DND-41 (cell line): ENCODE results near the gene CDH20.

Experiments
- ATAC-seq: fragments of 200-7000 bp; cut with Tn5 transposase; 3 replicates; pipeline ENCODE4 v1.9.1; 2021; ENCODE audit warnings: low read depth; ENCODE audit not compliant: insufficient read depth
- DNase-seq: peaks from one replicate; pipeline ENCODE4 v3.0.0-alpha.2; 2020
- H2AFZ ChIP-seq: 2 replicates; pipeline ENCODE4 v1.6.0; 2012; ENCODE audit warnings: low read depth, low read length
- H3K27ac ChIP-seq: 2 replicates; pipeline ENCODE4 v1.5.1; 2012; ENCODE audit warnings: low read length, inconsistent platforms
- H3K27me3 ChIP-seq: fragments of 200-600 bp; sonication (generic); 2 replicates; pipeline ENCODE4 v1.6.0; 2012; ENCODE audit warnings: low read length, mild to moderate bottlenecking, inconsistent platforms; ENCODE audit not compliant: insufficient read depth, poor library complexity
- H3K36me3 ChIP-seq: 2 replicates; pipeline ENCODE4 v1.5.1; 2012; ENCODE audit warnings: low read length, inconsistent platforms; ENCODE audit not compliant: insufficient read depth
- H3K4me1 ChIP-seq: 2 replicates; pipeline ENCODE4 v1.5.1; 2012; ENCODE audit warnings: mild to moderate bottlenecking, low read length; ENCODE audit not compliant: insufficient read depth
- H3K4me2 ChIP-seq: 2 replicates; pipeline ENCODE4 v1.6.0; 2012; ENCODE audit warnings: mild to moderate bottlenecking, moderate library complexity, low read length, inconsistent platforms; ENCODE audit not compliant: insufficient read depth
- H3K4me3 ChIP-seq, 2 experiments: fragments of 200-600 bp in 1 of 2; shearing (Covaris generic) in 1 of 2; 2 replicates each; pipeline ENCODE4 v1.5.1; 2012 to 2016; ENCODE audit warnings: inconsistent platforms in 2 of 2, low read length in 2 of 2, mild to moderate bottlenecking in 2 of 2, low read depth in 1 of 2, moderate library complexity in 1 of 2
- H3K79me2 ChIP-seq: 2 replicates; pipeline ENCODE4 v1.6.0; 2012; ENCODE audit warnings: low read length, inconsistent platforms; ENCODE audit not compliant: insufficient read depth
- H3K9ac ChIP-seq: 2 replicates; pipeline ENCODE4 v1.6.0; 2012; ENCODE audit warnings: low read depth, mild to moderate bottlenecking, inconsistent platforms, low read length, moderate library complexity
- H3K9me3 ChIP-seq: 2 replicates; pipeline ENCODE4 v1.5.1; 2012; ENCODE audit warnings: low read length, moderate library complexity, mild to moderate bottlenecking, inconsistent platforms; ENCODE audit not compliant: insufficient read depth, severe bottlenecking
- H4K20me1 ChIP-seq: 2 replicates; pipeline ENCODE4 v1.6.0; 2012; ENCODE audit warnings: low read length; ENCODE audit not compliant: insufficient read depth
- CTCF ChIP-seq: IDR thresholded peaks from 2 replicates; pipeline ENCODE4 v1.5.1; 2012; ENCODE audit warnings: borderline replicate concordance, low read length, moderate library complexity, mild to moderate bottlenecking; ENCODE audit not compliant: poor library complexity, severe bottlenecking; ENCODE audit errors: extremely low read depth
- EZH2 ChIP-seq: IDR thresholded peaks from 3 replicates; pipeline ENCODE4 v1.6.1; 2012; ENCODE audit warnings: borderline replicate concordance, low read depth, mild to moderate bottlenecking, moderate library complexity, low read length, inconsistent platforms; ENCODE audit not compliant: severe bottlenecking

Gene CDH20

GRCh38 chr18:61474341-61474740 lies 141.1 kb downstream of the CDH20 start:
- H3K9me3 ChIP-seq = no peaks in the 10 kb centered on the region
- no peak overlapping the region for H3K4me2 ChIP-seq
- no peaks in the 10 kb centered on the region for H4K20me1 ChIP-seq
- H3K4me1 ChIP-seq = no peaks in the 10 kb centered on the region
- no peak overlapping the region for H3K9ac ChIP-seq
- ATAC-seq (no peak), DNase-seq (no peak)
- H3K36me3 ChIP-seq = no peaks in the 10 kb centered on the region
- TF ChIP-seq EZH2 (no peak), CTCF (no peak)
- H3K27me3 ChIP-seq = peaks cover 15% of the 10 kb centered on the region
- no peak overlapping the region for H3K4me3 ChIP-seq
- no peaks in the 10 kb centered on the region for H3K79me2 ChIP-seq
- no peak overlapping the region for H3K27ac ChIP-seq
- H2AFZ ChIP-seq = no peak overlapping the region

GRCh38 chr18:61474918-61475317 lies 141.7 kb downstream of the CDH20 start:
- no peak overlapping the region for H3K4me2 ChIP-seq
- no peaks in the 10 kb centered on the region for H3K79me2 ChIP-seq
- DNase-seq (no peak), ATAC-seq (no peak)
- H3K9me3 ChIP-seq = no peaks in the 10 kb centered on the region
- H3K27me3 ChIP-seq = peaks cover 18% of the 10 kb centered on the region
- H3K36me3 ChIP-seq = no peaks in the 10 kb centered on the region
- TF ChIP-seq EZH2 (no peak), CTCF (no peak)
- no peak overlapping the region for H3K9ac ChIP-seq
- H2AFZ ChIP-seq = no peak overlapping the region
- no peak overlapping the region for H3K4me3 ChIP-seq
- no peaks in the 10 kb centered on the region for H3K4me1 ChIP-seq
- H3K27ac ChIP-seq = no peak overlapping the region
- H4K20me1 ChIP-seq = no peaks in the 10 kb centered on the region

GRCh38 chr18:61475931-61476330 lies 142.7 kb downstream of the CDH20 start:
- no peak for ATAC-seq
- H4K20me1 ChIP-seq = no peaks in the 10 kb centered on the region

More at GRCh38 chr18:61475931-61476330, 142.7 kb downstream of the CDH20 start:
- H3K27ac ChIP-seq = no peak overlapping the region
- H3K4me1 ChIP-seq = no peaks in the 10 kb centered on the region
- no peak overlapping the region for H3K9ac ChIP-seq
- H3K9me3 ChIP-seq = no peaks in the 10 kb centered on the region
- H3K4me3 ChIP-seq = no peak overlapping the region
- TF ChIP-seq EZH2 (no peak), CTCF (no peak)
- H3K79me2 ChIP-seq = no peaks in the 10 kb centered on the region
- H2AFZ ChIP-seq = no peak overlapping the region
- H3K4me2 ChIP-seq = no peak overlapping the region
- peaks cover 26% of the 10 kb centered on the region for H3K27me3 ChIP-seq
- no peak for DNase-seq
- no peaks in the 10 kb centered on the region for H3K36me3 ChIP-seq
